Transverse colon (tissue), 4 donors: ENCODE data around the gene OR6S1. TPM values are rescaled to one million over a fixed set of nuclear protein-coding genes. Genes with fewer than 3 reads are reported as not detected.

ENCODE experiments used
- DNase-seq: peaks from one replicate; pipeline ENCODE4 v3.0.0-alpha.2; 2019
- H3K27ac ChIP-seq, 4 donors: fragments of 200-600 bp; sonication (generic); 2 replicates each; pipeline ENCODE4 v1.5.1; 2016 to 2018; ENCODE audit warnings: inconsistent platforms in 4 of 4
- H3K27me3 ChIP-seq: fragments of 200-600 bp; sonication (generic); 2 replicates; pipeline ENCODE4 v1.5.1; 2017; ENCODE audit warnings: inconsistent platforms
- H3K36me3 ChIP-seq, 4 donors: fragments of 200-600 bp; sonication (generic); 2 replicates each; pipeline ENCODE4 v1.5.1; 2017 to 2019; ENCODE audit warnings: inconsistent platforms in 4 of 4
- H3K4me1 ChIP-seq, 4 donors: fragments of 200-600 bp; sonication (generic); 2 replicates each; pipeline ENCODE4 v1.5.1; 2017 to 2020; ENCODE audit warnings: inconsistent platforms in 4 of 4
- H3K4me3 ChIP-seq, 4 donors: fragments of 200-600 bp; sonication (generic); 1 replicate in 1 of 4; 2 replicates in 3 of 4; pipeline versions ENCODE4 v1.5.1 to v1.6.1; 2017 to 2019; ENCODE audit warnings: inconsistent platforms in 4 of 4
- H3K9me3 ChIP-seq, 2 donors: fragments of 200-600 bp; sonication (generic); 2 replicates each; pipeline ENCODE4 v1.5.1; 2017 to 2019; ENCODE audit warnings: inconsistent platforms in 2 of 2
- CTCF ChIP-seq, 5 experiments: fragments of 200-600 bp in 3 of 5; fragments of 450-650 bp in 2 of 5; sonication (generic) in 3 of 5; IDR thresholded peaks; 1 replicate in 2 of 5; 2 replicates in 3 of 5; pipeline ENCODE4 v1.5.1; 2016 to 2017; ENCODE audit warnings: antibody characterized with exemption in 5 of 5, inconsistent platforms in 3 of 5, mild to moderate bottlenecking in 2 of 5, moderate library complexity in 1 of 5
- EP300 ChIP-seq: sonication (generic); formaldehyde crosslinking; IDR thresholded peaks from one replicate; pipeline ENCODE4 v1.6.1; 2017; ENCODE audit warnings: antibody characterized with exemption, low read depth
- POLR2A ChIP-seq: fragments of 450-650 bp; IDR thresholded peaks from one replicate; pipeline ENCODE4 v1.6.1; 2016; ENCODE audit warnings: antibody characterized with exemption, mild to moderate bottlenecking, moderate library complexity
- POLR2AphosphoS5 ChIP-seq, 3 donors: sonication (generic); formaldehyde crosslinking; IDR thresholded peaks; one replicate each; pipeline ENCODE4 v1.6.1; 2016; ENCODE audit warnings: antibody characterized with exemption in 3 of 3
- WGBS, 2 donors: methylation state at CpG; one replicate each; pipeline ENCODE4 v1.1.5; 2018; ENCODE audit warnings: low coverage in 1 of 2; 5-methylcytosine and 5-hydroxymethylcytosine counted together
- in situ Hi-C, 4 donors: fragments of 200-750 bp; cut with MboI; loops; one replicate each; pipeline versions ENCODE4 v1.15.0 to v1.15.1; 2017; ENCODE audit warnings: low sequenced_read_pairs in 3 of 4, low pct_ligation_motif_present in 1 of 4, low pct_unique_long_range_greater_than_20kb in 1 of 4
- intact Hi-C: fragments of 100-400 bp; cut with DNase I; formaldehyde crosslinking; loops from one replicate; pipeline ENCODE4 v1.15.1; 2023; ENCODE audit warnings: low total_unique reads
- total RNA-seq, 4 donors: library from RNA; depleted of rRNA; stranded (reverse); fragments of >200 nt; gene quantifications; one replicate each; pipeline ENCODE4 v1.1.0, GENCODE V29; 2016

Gene OR6S1
- total RNA-seq, 4 donors from 2014 or later = not detected

GRCh38 chr14:20618271-20618749, 23.2 kb downstream of the OR6S1 start:
- H3K9me3 ChIP-seq = no peaks in the 10 kb centered on the region
- no peaks in the 10 kb centered on the region for H3K36me3 ChIP-seq
- H3K27ac ChIP-seq = no peak overlapping the region
- peaks cover 6% of the 10 kb centered on the region for H3K27me3 ChIP-seq
- no peak overlapping the region for H3K4me3 ChIP-seq
- DNase-seq = no peak
- intact Hi-C loops = loop anchor here (10.0 kb wide), 2 partner anchors 154 to 284 kb away; partner anchors contain the start of genes CCNB1IP1, PIP4P1 and PNP
- TF ChIP-seq CTCF (IDR thresholded peaks at IDR 0.05) = no peak
- no peak for TF ChIP-seq POLR2A
- no peak for TF ChIP-seq EP300
- no peak for TF ChIP-seq POLR2AphosphoS5 (IDR thresholded peaks at IDR 0.05)
- 61 to 62% methylated on average over 4 of the region's 4 CpGs for WGBS, 2 donors
- H3K4me1 ChIP-seq = peaks cover 0 to 13% (median 8%) of the 10 kb centered on the region in 4 donors
- in situ Hi-C loops = loop anchor here in 1 of 4 donors (10.0 to 25.0 kb wide), 2 partner anchors 66 to 206 kb away; partner anchors contain the start of genes ANG, RNASE4 and TEP1

GRCh38 chr14:20617138-20618003, 24.1 kb downstream of the OR6S1 start:
- Histone ChIP-seq H3K4me1 (peaks cover 0 to 19% (median 8%) of the 10 kb centered on the region in 4 donors), H3K27ac (no peak overlapping the region), H3K36me3 (no peaks in the 10 kb centered on the region), H3K27me3 (no peaks in the 10 kb centered on the region), H3K4me3 (no peak overlapping the region), H3K9me3 (no peaks in the 10 kb centered on the region)
- TF ChIP-seq EP300 (no peak), POLR2AphosphoS5 (IDR thresholded peaks at IDR 0.05) (no peak), CTCF (IDR thresholded peaks at IDR 0.05) (no peak)
- intact Hi-C loops = loop anchor here (10.0 kb wide), 2 partner anchors 153 to 283 kb away; partner anchors contain the start of genes CCNB1IP1, PIP4P1 and PNP
- 72 to 75% methylated on average over 4 to 12 of the region's 12 CpGs for WGBS, 2 donors
- no peak for DNase-seq
- in situ Hi-C loops = loop anchor here in 1 of 4 donors (10.0 to 25.0 kb wide), 2 partner anchors 67 to 205 kb away; partner anchors contain the start of genes ANG, RNASE4 and TEP1

- Histone ChIP-seq H3K36me3 (no peaks in the 10 kb centered on the region), H3K4me1 (peaks cover 0 to 19% (median 8%) of the 10 kb centered on the region in 4 donors), H3K4me3 (no peak overlapping the region), H3K27me3 (no peaks in the 10 kb centered on the region), H3K27ac (no peak overlapping the region), H3K9me3 (no peaks in the 10 kb centered on the region)
- TF ChIP-seq CTCF (IDR thresholded peaks at IDR 0.05) = no peak
- TF ChIP-seq POLR2A = no peak
- no peak for TF ChIP-seq EP300
- no peak for TF ChIP-seq POLR2AphosphoS5 (IDR thresholded peaks at IDR 0.05)
- in situ Hi-C loops (loop anchor here in 1 of 4 donors (10.0 to 25.0 kb wide), 2 partner anchors 69 to 204 kb away; partner anchors contain the start of genes ANG, RNASE4 and TEP1), intact Hi-C loops (loop anchor here (10.0 kb wide), 2 partner anchors 151 to 281 kb away; partner anchors contain the start of genes CCNB1IP1, PIP4P1 and PNP)
- DNase-seq = no peak
- WGBS, 2 donors = 88 to 93% methylated on average over 5 of the region's 5 CpGs
These were observed 25.5 kb downstream of the OR6S1 start for GRCh38 chr14:20615996-20616395.
